Measurements from ENCODE around the gene JAK3.
"Not testable (repeated sequence)": the region's sequence is repeated elsewhere in the genome, so short reads cannot be mapped to it uniquely, and the experiment has no call there.

The JAK3 gene

GRCh38 chr19:17802137-17802858 is 45.5 kb downstream of the JAK3 start:
- no peak for DNase-seq

- not testable (repeated sequence) for DNase-seq
These were observed 49.2 kb downstream of the JAK3 start for GRCh38 chr19:17798599-17798998.

- DNase-seq, result no peak
These were observed 50.2 kb downstream of the JAK3 start for GRCh38 chr19:17797424-17798201.

GRCh38 chr19:17796838-17797423 is 50.9 kb downstream of the JAK3 start:
- no peak for DNase-seq

- no peak for DNase-seq
These were observed 51.6 kb downstream of the JAK3 start for GRCh38 chr19:17796013-17796837.

- DNase-seq, result no peak
These were observed 52.3 kb downstream of the JAK3 start for GRCh38 chr19:17795495-17795856.

- DNase-seq, result peak in 1 of 2 experiments; percentile 12
These were observed 52.9 kb downstream of the JAK3 start, which contains the start of gene B3GNT3 for GRCh38 chr19:17794731-17795494. B3GNT3 (plus strand) TSS chr19:17795138; CDS start chr19:17807808, 12,670 bp downstream.

GRCh38 chr19:17794412-17794730 is 53.4 kb downstream of the JAK3 start:
- DNase-seq, result no peak

GRCh38 chr19:17790059-17790780 is 57.6 kb downstream of the JAK3 start:
- no peak for DNase-seq

- no peak for DNase-seq
These were observed 59.1 kb downstream of the JAK3 start for GRCh38 chr19:17788632-17789031.

- no peak for DNase-seq
These were observed 60.4 kb downstream of the JAK3 start for GRCh38 chr19:17787274-17787913.

- DNase-seq, result peak; percentile 80
These were observed 63.4 kb downstream of the JAK3 start for GRCh38 chr19:17784201-17785008.

GRCh38 chr19:17783721-17784120 is 64.1 kb downstream of the JAK3 start:
- DNase-seq, result not testable (repeated sequence)

GRCh38 chr19:17780781-17781180 is 67.0 kb downstream of the JAK3 start:
- DNase-seq, result no peak

GRCh38 chr19:17778968-17779929 is 68.5 kb downstream of the JAK3 start:
- DNase-seq, result no peak

GRCh38 chr19:17778251-17778967 is 69.4 kb downstream of the JAK3 start:
- no peak for DNase-seq

- not testable (repeated sequence) for DNase-seq
These were observed 69.9 kb downstream of the JAK3 start for GRCh38 chr19:17777840-17778239.
